UCSD-AML1 (cell line): Measurements from ENCODE around the gene TMED8.
A peak's percentile ranks its signal among the peaks of the same experiment; 100 is the strongest.

Source experiments
- DNase-seq: peaks from one replicate; lab custom pipeline; 2025; ENCODE audit not compliant: unreplicated experiment; lab: John Stamatoyannopoulos, UW

The TMED8 gene

DNA sequence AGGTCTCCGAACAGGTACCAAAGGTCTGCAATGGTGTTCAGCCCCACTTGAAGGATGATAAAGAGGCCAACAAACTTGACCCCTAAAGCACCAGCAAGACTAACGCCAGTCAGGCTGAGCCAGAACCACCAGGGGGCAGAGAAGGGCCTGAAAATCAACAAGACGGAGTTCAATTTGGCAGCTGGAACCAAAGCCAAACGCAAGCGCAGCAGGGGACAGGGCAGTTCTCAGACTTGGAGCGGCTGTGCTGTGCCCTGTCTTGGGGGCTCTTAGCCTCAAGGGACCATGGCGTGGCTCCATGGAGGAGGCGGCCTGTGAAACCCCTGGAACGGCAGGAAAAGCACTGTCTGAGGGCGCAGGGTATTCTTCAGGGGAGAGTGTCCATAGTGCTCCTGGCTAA is 75.8 kb downstream of the TMED8 start:
- peak; percentile 67 for DNase-seq

DNA sequence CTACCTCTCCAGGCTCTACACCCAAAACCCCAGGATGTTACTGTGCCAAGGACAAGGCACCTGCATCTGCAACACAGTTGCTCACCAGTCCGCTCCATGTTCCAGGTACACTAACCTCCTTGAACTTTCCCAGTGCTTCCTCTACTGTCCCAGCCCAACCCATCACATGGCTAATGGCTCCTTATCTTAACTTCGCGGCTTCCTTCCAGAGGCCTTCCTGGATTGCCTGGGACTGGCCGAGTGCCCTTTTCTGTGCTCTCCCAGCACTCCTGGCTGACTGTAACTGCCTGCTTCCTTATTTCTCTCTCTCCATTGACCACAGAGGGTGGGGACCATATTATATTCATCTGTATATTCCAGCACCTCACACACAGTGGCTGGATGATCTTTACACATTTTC is 77.1 kb downstream of the TMED8 start:
- no peak for DNase-seq

DNA sequence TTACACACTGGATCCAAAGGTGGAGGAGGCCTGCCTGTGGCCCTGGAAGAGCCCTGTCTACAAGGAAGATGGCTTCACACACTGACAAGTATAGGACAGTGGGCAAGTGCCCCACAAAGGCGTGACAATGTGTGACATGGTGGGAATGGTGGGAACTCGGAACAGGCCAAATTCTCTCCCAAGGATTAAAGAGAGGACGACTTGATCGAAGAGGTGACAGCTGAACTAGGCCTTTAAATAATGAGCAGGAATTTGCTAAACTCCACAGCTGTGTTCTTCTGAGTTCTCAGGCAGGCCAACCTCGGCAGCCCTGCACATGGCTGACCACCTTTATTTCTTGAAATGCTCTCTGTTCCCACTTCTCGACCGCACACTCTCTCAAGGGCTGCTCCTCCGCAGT is 80.0 kb downstream of the TMED8 start:
- no peak for DNase-seq

DNA sequence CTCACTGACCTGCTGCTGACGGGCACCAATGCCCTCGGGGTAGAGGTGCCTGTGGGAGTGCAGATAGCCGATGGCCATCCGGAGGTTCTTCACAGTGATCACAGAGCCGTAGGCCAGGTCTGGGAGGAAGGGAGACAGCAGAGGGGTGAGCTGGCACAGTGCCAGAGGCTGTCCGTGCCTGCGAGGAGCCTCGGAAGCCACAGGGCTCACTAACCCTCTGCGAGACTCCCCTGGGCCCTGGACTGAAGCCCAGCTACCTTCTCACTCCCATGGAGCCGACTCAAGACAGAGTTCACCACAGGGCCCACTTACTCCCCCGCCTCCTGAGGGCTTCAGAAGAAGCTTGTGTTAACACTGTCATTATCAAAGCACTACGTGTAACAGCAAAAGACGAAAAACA is 80.7 kb downstream of the TMED8 start:
- no peak for DNase-seq

DNA sequence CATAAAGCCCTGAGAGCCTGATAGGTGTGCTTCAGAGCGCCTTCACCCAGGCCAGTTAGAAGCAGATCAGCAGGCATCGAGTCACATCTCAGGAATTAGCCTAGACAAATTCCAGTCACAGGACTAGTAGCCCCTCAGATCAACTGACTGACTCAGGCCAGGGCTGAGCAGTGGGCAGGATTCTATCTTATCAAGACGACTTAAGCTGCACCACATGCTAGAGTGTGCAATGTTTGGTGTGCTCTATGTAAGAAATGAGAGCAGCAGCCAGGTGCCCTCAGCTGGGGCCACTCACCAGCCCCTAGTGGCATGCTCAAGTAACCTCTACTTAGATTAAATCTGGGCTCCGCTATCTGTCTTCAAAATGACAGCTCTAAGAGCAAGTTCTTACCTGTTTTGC is 86.2 kb downstream of the TMED8 start:
- no peak for DNase-seq

DNA sequence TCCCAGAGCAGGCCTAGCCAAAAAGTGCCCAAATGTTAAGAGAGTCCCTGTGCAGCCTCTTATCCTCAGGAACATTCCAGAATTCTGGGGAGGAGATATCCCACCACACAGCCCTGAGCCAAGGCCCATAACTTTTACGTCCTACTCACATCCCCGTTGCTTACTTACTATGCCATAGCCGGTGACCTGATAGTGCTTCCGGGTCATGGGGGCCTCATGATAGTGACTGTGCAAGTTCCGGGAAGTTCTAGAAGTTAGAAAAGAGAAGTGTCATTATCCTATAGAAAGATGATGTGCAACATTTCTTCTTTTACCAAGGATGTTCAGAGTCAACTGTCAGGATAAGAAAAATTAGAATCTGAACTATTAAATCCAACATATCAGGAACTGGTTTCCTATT is 90.3 kb downstream of the TMED8 start:
- no peak for DNase-seq
